Trophoblast cell (in vitro differentiated cells and primary cell): ENCODE results near the gene PAM16. TPM values are rescaled to one million over a fixed set of nuclear protein-coding genes. Genes with fewer than 3 reads are reported as not detected.
"Not testable (repeated sequence)": the region's sequence is repeated elsewhere in the genome, so short reads cannot be mapped to it uniquely, and the experiment has no call there.

Experiments
- DNase-seq, 2 donors: peaks; one replicate each; pipeline ENCODE4 v3.0.0-alpha.2; 2016
- H2AFZ ChIP-seq: 2 replicates; pipeline ENCODE4 v1.6.1; 2013; ENCODE audit warnings: low read length, moderate library complexity, mild to moderate bottlenecking; ENCODE audit not compliant: insufficient read depth, poor library complexity
- H2AK5ac ChIP-seq: 2 replicates; pipeline ENCODE4 v1.6.1; 2013; ENCODE audit warnings: mild to moderate bottlenecking, low read length
- H2BK120ac ChIP-seq: 2 replicates; pipeline ENCODE4 v1.6.1; 2013; ENCODE audit warnings: low read length, mild to moderate bottlenecking, moderate library complexity; ENCODE audit not compliant: insufficient read depth, poor library complexity
- H2BK12ac ChIP-seq: 2 replicates; pipeline ENCODE4 v1.6.1; 2013; ENCODE audit warnings: mild to moderate bottlenecking, low read length, moderate library complexity
- H2BK5ac ChIP-seq: 2 replicates; pipeline ENCODE4 v1.6.1; 2013; ENCODE audit warnings: low read length, low read depth, moderate library complexity, mild to moderate bottlenecking; ENCODE audit not compliant: poor library complexity
- H3K14ac ChIP-seq: 2 replicates; pipeline ENCODE4 v1.6.1; 2013; ENCODE audit warnings: mild to moderate bottlenecking, low read length
- H3K18ac ChIP-seq: 2 replicates; pipeline ENCODE4 v1.6.1; 2013; ENCODE audit warnings: mild to moderate bottlenecking, low read length
- H3K23ac ChIP-seq: 2 replicates; pipeline ENCODE4 v1.6.1; 2013; ENCODE audit warnings: low read length
- H3K27ac ChIP-seq: 2 replicates; pipeline ENCODE4 v1.5.1; 2013; ENCODE audit warnings: low read depth, mild to moderate bottlenecking, inconsistent platforms, low read length, moderate library complexity
- H3K27me3 ChIP-seq: 2 replicates; pipeline ENCODE4 v1.6.1; 2013; ENCODE audit warnings: inconsistent platforms, mild to moderate bottlenecking, low read length, moderate library complexity; ENCODE audit not compliant: insufficient read depth
- H3K36me3 ChIP-seq, 2 experiments: 1 replicate in 1 of 2; 2 replicates in 1 of 2; pipeline ENCODE4 v1.6.1; 2013; ENCODE audit warnings: low read length in 2 of 2, mild to moderate bottlenecking in 2 of 2, moderate library complexity in 1 of 2; ENCODE audit not compliant: insufficient read depth in 2 of 2, control insufficient read depth in 1 of 2
- H3K4ac ChIP-seq: 2 replicates; pipeline ENCODE4 v1.6.1; 2013; ENCODE audit warnings: low read depth, mild to moderate bottlenecking, low read length, moderate library complexity
- H3K4me1 ChIP-seq, 2 experiments: 1 replicate in 1 of 2; 2 replicates in 1 of 2; pipeline ENCODE4 v1.6.1; 2013; ENCODE audit warnings: low read length in 2 of 2, mild to moderate bottlenecking in 2 of 2, moderate library complexity in 1 of 2; ENCODE audit not compliant: insufficient read depth in 2 of 2, control insufficient read depth in 1 of 2
- H3K4me2 ChIP-seq: 2 replicates; pipeline ENCODE4 v1.6.1; 2013; ENCODE audit warnings: inconsistent platforms, mild to moderate bottlenecking, low read length, moderate library complexity
- H3K4me3 ChIP-seq: 2 replicates; pipeline ENCODE4 v1.5.1; 2013; ENCODE audit warnings: mild to moderate bottlenecking, low read depth, low read length, inconsistent platforms
- H3K79me1 ChIP-seq: one replicate; pipeline ENCODE4 v1.6.1; 2013; ENCODE audit warnings: low read length
- H3K79me2 ChIP-seq: 2 replicates; pipeline ENCODE4 v1.6.1; 2013; ENCODE audit warnings: low read length, mild to moderate bottlenecking; ENCODE audit not compliant: control insufficient read depth, insufficient read depth, poor library complexity
- H3K9ac ChIP-seq: 2 replicates; pipeline ENCODE4 v1.6.1; 2013; ENCODE audit warnings: mild to moderate bottlenecking, low read length
- H3K9me3 ChIP-seq: 2 replicates; pipeline ENCODE4 v1.6.1; 2013; ENCODE audit warnings: low read depth, mild to moderate bottlenecking, control low read depth, inconsistent platforms, low read length; ENCODE audit not compliant: insufficient read depth
- H4K12ac ChIP-seq: 2 replicates; pipeline ENCODE4 v1.6.1; 2013; ENCODE audit warnings: low read depth, mild to moderate bottlenecking, low read length, moderate library complexity
- H4K8ac ChIP-seq: 2 replicates; pipeline ENCODE4 v1.6.1; 2013; ENCODE audit warnings: low read depth, mild to moderate bottlenecking, low read length, moderate library complexity
- H4K91ac ChIP-seq: one replicate; pipeline ENCODE4 v1.6.1; 2013; ENCODE audit warnings: low read depth, mild to moderate bottlenecking, low read length, moderate library complexity
- WGBS: extraction: QIAGEN DNeasy Blood & Tissue Kit; methylation state at CpG from one replicate; pipeline ENCODE4 v1.1.7; 2013; ENCODE audit warnings: missing lambda C conversion rate; ENCODE audit not compliant: insufficient read length, insufficient coverage; ENCODE audit errors: extremely low coverage; 5-methylcytosine and 5-hydroxymethylcytosine counted together
- polyA plus RNA-seq: library from polyadenylated mRNA; stranded (reverse); fragments of 200-250 nt; gene quantifications from 2 replicates; pipeline ENCODE4 v1.2.3, GENCODE V29; 2013

PAM16 gene
- 40.6 and 45.5 TPM in 2 replicates for polyA plus RNA-seq

DNA sequence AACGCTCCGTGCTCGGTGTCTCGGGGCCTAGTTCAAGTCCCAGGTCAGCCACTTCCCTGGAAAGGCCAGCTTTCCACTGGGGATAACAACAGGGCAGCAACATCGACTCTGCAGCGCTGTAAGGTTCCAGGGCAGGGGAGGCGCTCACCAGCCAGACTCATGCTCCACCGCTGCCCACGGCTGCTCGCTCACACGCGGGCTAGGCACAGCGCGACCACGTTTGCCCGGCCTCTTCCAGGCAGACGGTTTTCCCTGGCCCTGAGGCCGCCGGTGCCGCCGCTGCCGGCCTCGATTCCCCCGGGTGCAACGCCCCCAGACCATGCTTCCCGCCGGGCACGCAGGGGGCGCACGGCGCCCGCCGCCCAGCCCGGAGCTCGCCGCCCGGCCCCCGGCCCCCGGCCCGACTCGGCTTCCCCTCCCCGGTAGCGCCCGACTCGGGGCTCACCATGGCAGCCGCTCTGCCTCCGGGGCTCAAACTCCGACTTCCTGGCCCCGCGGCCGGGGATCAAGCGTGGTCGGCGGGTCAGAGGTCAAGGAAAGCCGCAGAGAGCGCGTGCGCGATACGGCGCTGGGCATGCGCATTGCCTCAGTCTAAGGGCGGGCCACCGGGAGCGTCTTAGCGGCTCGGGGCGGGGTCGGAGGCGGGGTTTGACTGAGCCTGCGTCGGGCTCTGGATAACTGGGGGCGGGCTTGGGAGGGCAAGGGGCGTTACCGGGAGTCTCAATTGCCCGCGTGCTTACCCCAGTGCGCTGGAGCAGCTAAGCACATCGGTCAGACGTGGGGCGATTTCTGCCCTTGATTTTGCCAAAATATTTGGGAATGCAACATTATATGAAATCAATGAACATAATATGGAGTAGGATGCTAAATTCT lies at the start of gene PAM16:
Gene PAM16 (minus strand): TSS at position 535 of the 873 bp plus-strand sequence. CDS start 87 bp downstream, at position 448.
- H3K79me2 ChIP-seq, result peaks cover 6% of the 10 kb centered on the region
- H4K12ac ChIP-seq, result peak within 1 kb of the TSS; percentile 10
- H2BK5ac ChIP-seq, result peak within 1 kb of the TSS; percentile 5
- H2AK5ac ChIP-seq, result peak within 1 kb of the TSS; percentile 21
- peak; percentile 96 to 98 for DNase-seq
- peak within 1 kb of the TSS; percentile 95 for H3K9ac ChIP-seq
- peaks cover 4% of the 10 kb centered on the region for H3K79me1 ChIP-seq
- peak within 1 kb of the TSS; percentile 60 for H2AFZ ChIP-seq
- H3K23ac ChIP-seq, result no peak within 1 kb of the TSS
- peaks cover 8 to 10% of the 10 kb centered on the region in 2 experiments for H3K36me3 ChIP-seq
- H3K4me1 ChIP-seq, result peaks cover 0 to 4% of the 10 kb centered on the region in 2 experiments
- H3K27me3 ChIP-seq, result no peaks in the 10 kb centered on the region
- H3K18ac ChIP-seq, result peak within 1 kb of the TSS; percentile 25
- no CpG with 5 or more reads among the region's 81 CpGs for WGBS
- H3K9me3 ChIP-seq, result no peaks in the 10 kb centered on the region
- peak within 1 kb of the TSS; percentile 35 for H3K14ac ChIP-seq
- H4K8ac ChIP-seq, result peak within 1 kb of the TSS; percentile 39
- no peak within 1 kb of the TSS for H2BK12ac ChIP-seq
- peak within 1 kb of the TSS; percentile 98 for H3K4me3 ChIP-seq
- H3K4ac ChIP-seq, result peak within 1 kb of the TSS; percentile 51
- peak within 1 kb of the TSS; percentile 21 for H2BK120ac ChIP-seq
- peak within 1 kb of the TSS; percentile 29 for H4K91ac ChIP-seq
- peak within 1 kb of the TSS; percentile 11 for H3K27ac ChIP-seq
- H3K4me2 ChIP-seq, result peak within 1 kb of the TSS; percentile 85

DNA sequence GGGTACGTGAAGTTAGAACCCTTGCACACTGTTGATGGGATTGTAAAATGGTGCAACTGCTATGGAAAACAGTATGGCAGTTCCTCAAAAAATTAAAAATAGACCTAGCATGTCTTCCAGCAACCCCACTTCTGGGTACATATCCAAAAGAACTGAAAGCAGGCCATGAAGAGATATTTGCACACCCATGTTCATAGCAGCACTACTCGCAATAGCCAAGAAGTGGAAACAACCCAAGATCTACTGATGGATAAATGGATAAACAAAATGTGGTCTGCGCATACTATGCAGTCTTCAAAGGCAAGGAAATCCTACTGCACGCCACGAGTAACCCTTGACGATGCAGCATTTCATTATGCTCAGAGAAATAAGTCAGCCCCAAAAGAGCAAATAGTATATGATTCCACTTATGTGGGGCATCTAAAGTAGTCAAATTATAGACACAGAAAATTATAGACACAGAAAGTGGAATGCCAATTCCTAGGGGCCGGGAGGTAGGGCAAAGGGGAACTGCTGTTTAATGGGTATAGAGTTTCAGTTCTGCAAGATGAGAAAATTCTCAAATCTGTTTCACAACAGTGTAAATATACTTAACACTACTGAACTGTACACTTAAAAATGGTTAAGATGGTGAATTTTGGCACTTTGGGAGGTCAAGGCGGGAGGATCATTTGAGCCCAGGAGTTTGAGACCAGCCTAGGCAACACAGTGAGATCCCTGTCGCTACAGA lies 48.0 kb upstream of the PAM16 start:
- H2AFZ ChIP-seq, result no peak overlapping the region
- H3K79me1 ChIP-seq, result peaks cover 11% of the 10 kb centered on the region
- H3K18ac ChIP-seq, result no peak overlapping the region
- H2AK5ac ChIP-seq, result no peak overlapping the region
- no CpG with 5 or more reads among the region's 9 CpGs for WGBS
- no peak overlapping the region for H3K9ac ChIP-seq
- H4K12ac ChIP-seq, result no peak overlapping the region
- no peak overlapping the region for H3K14ac ChIP-seq
- H3K36me3 ChIP-seq, result peaks cover 10% of the 10 kb centered on the region in 2 experiments
- H3K4ac ChIP-seq, result no peak overlapping the region
- no peaks in the 10 kb centered on the region for H3K9me3 ChIP-seq
- H3K27ac ChIP-seq, result no peak overlapping the region
- H2BK120ac ChIP-seq, result no peak overlapping the region
- no peak overlapping the region for H2BK12ac ChIP-seq
- no peak for DNase-seq
- H3K4me3 ChIP-seq, result no peak overlapping the region
- peaks cover 16 to 17% of the 10 kb centered on the region in 2 experiments for H3K4me1 ChIP-seq
- no peak overlapping the region for H4K91ac ChIP-seq
- no peak overlapping the region for H3K23ac ChIP-seq
- no peak overlapping the region for H3K4me2 ChIP-seq
- H3K27me3 ChIP-seq, result no peaks in the 10 kb centered on the region
- peaks cover 1% of the 10 kb centered on the region for H3K79me2 ChIP-seq
- no peak overlapping the region for H2BK5ac ChIP-seq
- H4K8ac ChIP-seq, result no peak overlapping the region

DNA sequence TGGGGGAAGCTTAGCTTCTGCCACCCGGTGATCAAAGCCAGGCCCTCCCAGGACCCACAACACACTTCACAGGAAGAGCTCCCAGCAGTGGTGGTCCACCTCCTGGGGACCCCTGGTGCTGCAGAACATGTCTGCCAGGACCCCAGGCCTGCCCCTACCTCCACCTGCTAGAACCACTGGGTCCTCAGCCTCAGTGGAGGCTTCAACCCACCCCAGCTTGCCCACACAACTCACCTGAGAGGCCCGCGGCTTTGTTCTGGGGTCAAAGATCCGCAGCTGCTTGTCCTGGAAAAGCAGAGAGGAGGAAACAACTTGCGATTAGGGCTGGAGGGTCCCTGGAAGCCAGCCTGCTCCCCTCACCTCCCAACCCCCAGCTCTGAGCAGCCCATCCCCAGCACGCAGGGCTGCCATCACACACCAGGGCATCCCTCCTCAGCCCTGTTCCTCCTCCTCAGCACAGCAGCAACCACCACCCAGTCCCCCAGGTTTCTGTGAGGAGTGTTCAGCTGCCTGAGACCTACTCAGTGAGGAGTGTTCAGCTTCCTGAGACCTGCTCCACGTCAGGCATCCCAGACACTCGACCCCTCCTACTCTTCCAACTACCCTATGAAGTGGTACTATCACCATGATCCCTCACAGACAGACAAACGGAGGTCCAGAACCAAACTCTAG lies 44.1 kb upstream of the PAM16 start:
- no peak overlapping the region for H3K4me3 ChIP-seq
- H3K14ac ChIP-seq, result peak overlapping the region; percentile 74
- H4K8ac ChIP-seq, result peak overlapping the region; percentile 21
- peak overlapping the region; percentile 73 for H4K91ac ChIP-seq
- peaks cover 37 to 45% of the 10 kb centered on the region in 2 experiments for H3K4me1 ChIP-seq
- H3K4ac ChIP-seq, result peak overlapping the region; percentile 19
- no peaks in the 10 kb centered on the region for H3K9me3 ChIP-seq
- no peaks in the 10 kb centered on the region for H3K27me3 ChIP-seq
- H3K4me2 ChIP-seq, result no peak overlapping the region
- H2AFZ ChIP-seq, result no peak overlapping the region
- peaks cover 7% of the 10 kb centered on the region for H3K79me2 ChIP-seq
- no CpG with 5 or more reads among the region's 9 CpGs for WGBS
- H3K23ac ChIP-seq, result no peak overlapping the region
- H4K12ac ChIP-seq, result peak overlapping the region; percentile 14
- peaks cover 33% of the 10 kb centered on the region for H3K79me1 ChIP-seq
- peak overlapping the region; percentile 67 for H2BK5ac ChIP-seq
- H3K9ac ChIP-seq, result no peak overlapping the region
- DNase-seq, result no peak
- peak overlapping the region; percentile 78 for H2BK12ac ChIP-seq
- H3K36me3 ChIP-seq, result peaks cover 0 to 6% of the 10 kb centered on the region in 2 experiments
- H3K18ac ChIP-seq, result peak overlapping the region; percentile 81
- H3K27ac ChIP-seq, result peak overlapping the region; percentile 71
- peak overlapping the region; percentile 80 for H2AK5ac ChIP-seq
- H2BK120ac ChIP-seq, result peak overlapping the region; percentile 7

DNA sequence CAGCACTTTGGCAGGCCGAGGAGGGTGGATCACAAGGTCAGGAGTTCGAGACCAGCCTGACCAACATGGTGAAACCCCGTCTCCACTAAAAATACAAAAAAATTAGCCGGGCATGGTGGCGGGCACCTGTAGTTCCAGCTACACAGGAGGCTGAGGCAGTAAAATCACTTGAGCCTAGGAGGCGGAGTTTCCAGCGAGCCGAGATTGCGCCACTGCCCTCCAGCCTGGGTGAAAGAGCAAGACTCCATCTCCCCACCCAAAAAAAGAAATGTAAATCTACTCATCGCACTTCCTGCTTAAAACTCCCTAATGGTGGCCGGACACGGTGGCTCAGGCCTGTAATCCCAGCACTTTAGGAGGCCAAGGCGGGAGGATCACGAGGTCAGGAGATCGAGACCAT lies 42.7 kb upstream of the PAM16 start:
- Histone ChIP-seq H3K27ac (peak overlapping the region; percentile 71), H3K4ac (peak overlapping the region; percentile 9), H4K8ac (peak overlapping the region; percentile 40), H2BK12ac (peak overlapping the region; percentile 63), H3K14ac (peak overlapping the region; percentile 49), H3K79me1 (peaks cover 42% of the 10 kb centered on the region), H4K91ac (peak overlapping the region; percentile 94), H2BK5ac (peak overlapping the region; percentile 44), H2BK120ac (peak overlapping the region; percentile 89), H3K4me1 (peaks cover 46 to 55% of the 10 kb centered on the region in 2 experiments), H2AK5ac (peak overlapping the region; percentile 40), H3K79me2 (peaks cover 10% of the 10 kb centered on the region)
- not testable (repeated sequence) for H3K27me3 ChIP-seq, H4K12ac ChIP-seq, H3K4me3 ChIP-seq, H3K23ac ChIP-seq, H3K36me3 ChIP-seq, H3K18ac ChIP-seq, H3K4me2 ChIP-seq, H3K9ac ChIP-seq, H3K9me3 ChIP-seq, H2AFZ ChIP-seq
- WGBS, result no CpG with 5 or more reads among the region's 15 CpGs
- peak; percentile 84 to 87 for DNase-seq
